Upper lobe of right lung (tissue), 1 donor: ENCODE results near the gene RUNX1. TPM values are rescaled to one million over a fixed set of nuclear protein-coding genes. Genes with fewer than 3 reads are reported as not detected.

Source experiments
- ATAC-seq: fragments of 200-7000 bp; cut with Tn5 transposase; one replicate; pipeline ENCODE4 v1.9.1; 2020; ENCODE audit warnings: mild to moderate bottlenecking, moderate library complexity
- DNase-seq: peaks from one replicate; pipeline ENCODE4 v3.0.0-alpha.2; 2020
- H3K27ac ChIP-seq: fragments of 200-600 bp; one replicate; pipeline ENCODE4 v1.8.0; 2022
- H3K27me3 ChIP-seq: fragments of 200-600 bp; one replicate; pipeline ENCODE4 v1.8.0; 2022; ENCODE audit warnings: mild to moderate bottlenecking
- H3K36me3 ChIP-seq: fragments of 200-600 bp; one replicate; pipeline ENCODE4 v1.8.0; 2022
- H3K4me1 ChIP-seq: fragments of 200-600 bp; one replicate; pipeline ENCODE4 v1.8.0; 2022
- H3K4me3 ChIP-seq: fragments of 200-600 bp; one replicate; pipeline ENCODE4 v1.8.0; 2022; ENCODE audit warnings: mild to moderate bottlenecking
- H3K9me3 ChIP-seq: fragments of 200-600 bp; one replicate; pipeline ENCODE4 v1.8.0; 2022
- CTCF ChIP-seq: fragments of 200-600 bp; IDR thresholded peaks from one replicate; pipeline ENCODE4 v1.8.0; 2022; ENCODE audit warnings: antibody characterized with exemption
- intact Hi-C: fragments of 100-400 bp; cut with DNase I; formaldehyde crosslinking; loops from one replicate; pipeline ENCODE4 v1.11.0; 2022
- total RNA-seq: library from RNA; stranded (reverse); fragmentation: NEBNext Ultra II Directional; extraction: Animal tissue kit (Norgen Biotek cat#: 25700); gene quantifications from one replicate; pipeline ENCODE4 v1.2.1, GENCODE V29; 2021
- donor health status: DM: no; HTN: yes; CAD: no; lungs with severe emphysema.

RUNX1 gene
- total RNA-seq, 1 donor from 2014 or later = 86.9 TPM

GRCh38 chr21:35028451-35028978, 20.6 kb downstream of the RUNX1 start:
- no peak for TF ChIP-seq CTCF
- intact Hi-C loops = no loop called here
- H3K4me3 ChIP-seq = no peak overlapping the region

GRCh38 chr21:35027563-35028450, 21.3 kb downstream of the RUNX1 start:
- intact Hi-C loops = no loop called here
- Histone ChIP-seq H3K27ac (peak overlapping the region; percentile 68), H3K36me3 (no peaks in the 10 kb centered on the region), H3K4me3 (no peak overlapping the region), H3K9me3 (no peaks in the 10 kb centered on the region), H3K27me3 (no peaks in the 10 kb centered on the region), H3K4me1 (peaks cover 14% of the 10 kb centered on the region)
- no peak for ATAC-seq
- no peak for TF ChIP-seq CTCF
- no peak for DNase-seq

More at GRCh38 chr21:35028451-35028978, 20.6 kb downstream of the RUNX1 start:
- DNase-seq (no peak), ATAC-seq (no peak)
- Histone ChIP-seq H3K9me3 (no peaks in the 10 kb centered on the region), H3K27me3 (no peaks in the 10 kb centered on the region), H3K27ac (no peak overlapping the region), H3K4me1 (peaks cover 14% of the 10 kb centered on the region), H3K36me3 (no peaks in the 10 kb centered on the region)

GRCh38 chr21:35026617-35027562, 22.2 kb downstream of the RUNX1 start:
- Histone ChIP-seq H3K9me3 (no peaks in the 10 kb centered on the region), H3K27ac (peak overlapping the region; percentile 68), H3K27me3 (no peaks in the 10 kb centered on the region), H3K4me1 (peaks cover 14% of the 10 kb centered on the region), H3K36me3 (no peaks in the 10 kb centered on the region), H3K4me3 (peak overlapping the region; percentile 14)
- intact Hi-C loops = no loop called here
- ATAC-seq (peak; percentile 93), DNase-seq (peak; percentile 86)
- no peak for TF ChIP-seq CTCF

- no peaks in the 10 kb centered on the region for H3K9me3 ChIP-seq
- peak overlapping the region; percentile 14 for H3K4me3 ChIP-seq
- intact Hi-C loops = no loop called here
- ATAC-seq = no peak
- TF ChIP-seq CTCF = no peak
- peaks cover 14% of the 10 kb centered on the region for H3K4me1 ChIP-seq
- peak overlapping the region; percentile 68 for H3K27ac ChIP-seq
- H3K36me3 ChIP-seq = no peaks in the 10 kb centered on the region
- no peaks in the 10 kb centered on the region for H3K27me3 ChIP-seq
- no peak for DNase-seq
Measured at GRCh38 chr21:35026153-35026500, 23.0 kb downstream of the RUNX1 start.

- peak overlapping the region; percentile 5 for H3K27ac ChIP-seq
- intact Hi-C loops = no loop called here
- no peak for TF ChIP-seq CTCF
- ATAC-seq (peak; percentile 34), DNase-seq (no peak)
- no peaks in the 10 kb centered on the region for H3K36me3 ChIP-seq
- peaks cover 14% of the 10 kb centered on the region for H3K4me1 ChIP-seq
- H3K27me3 ChIP-seq = no peaks in the 10 kb centered on the region
- no peak overlapping the region for H3K4me3 ChIP-seq
- H3K9me3 ChIP-seq = no peaks in the 10 kb centered on the region
Measured at GRCh38 chr21:35025206-35026152, 23.6 kb downstream of the RUNX1 start.
